Activated naive CD8-positive, alpha-beta T cell (primary cell): ENCODE results near the gene NCBP2.

Experiments used
- H3K27ac Mint-ChIP-seq: one replicate; pipeline ENCODE4 v1.8.0; 2021; ENCODE audit warnings: mixed read lengths
- H3K27me3 Mint-ChIP-seq: one replicate; pipeline ENCODE4 v1.8.0; 2021; ENCODE audit warnings: mixed read lengths
- H3K36me3 Mint-ChIP-seq: one replicate; pipeline ENCODE4 v1.8.0; 2021; ENCODE audit warnings: mixed read lengths
- H3K4me1 Mint-ChIP-seq: one replicate; pipeline ENCODE4 v1.8.0; 2021; ENCODE audit warnings: low read depth, mixed read lengths
- H3K4me3 Mint-ChIP-seq: one replicate; pipeline ENCODE4 v1.8.0; 2021; ENCODE audit warnings: mild to moderate bottlenecking, mixed read lengths
- H3K9me3 Mint-ChIP-seq: one replicate; pipeline ENCODE4 v1.8.0; 2021; ENCODE audit warnings: low read depth, mixed read lengths

The NCBP2 gene

GRCh38 chr3:196932600-196932999, 9.7 kb downstream of the NCBP2 start:
- H3K4me1 Mint-ChIP-seq, result peaks cover 3% of the 10 kb centered on the region
- no peaks in the 10 kb centered on the region for H3K27me3 Mint-ChIP-seq
- no peak overlapping the region for H3K4me3 Mint-ChIP-seq
- no peaks in the 10 kb centered on the region for H3K9me3 Mint-ChIP-seq
- H3K36me3 Mint-ChIP-seq, result peaks cover 2% of the 10 kb centered on the region
- H3K27ac Mint-ChIP-seq, result peak overlapping the region; percentile 58

GRCh38 chr3:196931828-196932587, 10.3 kb downstream of the NCBP2 start:
- no peak overlapping the region for H3K4me3 Mint-ChIP-seq
- H3K36me3 Mint-ChIP-seq, result peaks cover 2% of the 10 kb centered on the region
- no peaks in the 10 kb centered on the region for H3K9me3 Mint-ChIP-seq
- peak overlapping the region; percentile 58 for H3K27ac Mint-ChIP-seq
- peaks cover 3% of the 10 kb centered on the region for H3K4me1 Mint-ChIP-seq
- H3K27me3 Mint-ChIP-seq, result no peaks in the 10 kb centered on the region

- Mint-ChIP-seq H3K4me1 (peaks cover 3% of the 10 kb centered on the region), H3K27ac (peak overlapping the region; percentile 7), H3K4me3 (no peak overlapping the region), H3K27me3 (no peaks in the 10 kb centered on the region), H3K9me3 (no peaks in the 10 kb centered on the region), H3K36me3 (peaks cover 2% of the 10 kb centered on the region)
Measured at GRCh38 chr3:196931157-196931556, 11.2 kb downstream of the NCBP2 start.

GRCh38 chr3:196927571-196928453, 14.5 kb downstream of the NCBP2 start:
- no peak overlapping the region for H3K4me3 Mint-ChIP-seq
- H3K27ac Mint-ChIP-seq, result no peak overlapping the region

GRCh38 chr3:196920733-196921132, 21.6 kb downstream of the NCBP2 start:
- Mint-ChIP-seq H3K27ac (no peak overlapping the region), H3K36me3 (peaks cover 7% of the 10 kb centered on the region), H3K4me1 (no peaks in the 10 kb centered on the region), H3K9me3 (no peaks in the 10 kb centered on the region), H3K4me3 (no peak overlapping the region), H3K27me3 (no peaks in the 10 kb centered on the region)

More at GRCh38 chr3:196927571-196928453, 14.5 kb downstream of the NCBP2 start:
- Mint-ChIP-seq H3K27me3 (no peaks in the 10 kb centered on the region), H3K4me1 (peaks cover 3% of the 10 kb centered on the region), H3K9me3 (no peaks in the 10 kb centered on the region), H3K36me3 (peaks cover 2% of the 10 kb centered on the region)

GRCh38 chr3:196918968-196919367, 23.4 kb downstream of the NCBP2 start:
- H3K4me1 Mint-ChIP-seq, result no peaks in the 10 kb centered on the region
- no peak overlapping the region for H3K4me3 Mint-ChIP-seq
- H3K9me3 Mint-ChIP-seq, result no peaks in the 10 kb centered on the region
- peaks cover 18% of the 10 kb centered on the region for H3K36me3 Mint-ChIP-seq
- H3K27me3 Mint-ChIP-seq, result no peaks in the 10 kb centered on the region
- no peak overlapping the region for H3K27ac Mint-ChIP-seq

- Mint-ChIP-seq H3K27ac (no peak overlapping the region), H3K4me1 (no peaks in the 10 kb centered on the region), H3K9me3 (no peaks in the 10 kb centered on the region), H3K27me3 (no peaks in the 10 kb centered on the region), H3K36me3 (peaks cover 18% of the 10 kb centered on the region), H3K4me3 (no peak overlapping the region)
Measured at GRCh38 chr3:196916995-196917394, 25.3 kb downstream of the NCBP2 start.

GRCh38 chr3:196916221-196916620, 26.1 kb downstream of the NCBP2 start:
- Mint-ChIP-seq H3K4me3 (no peak overlapping the region), H3K36me3 (peaks cover 18% of the 10 kb centered on the region), H3K9me3 (no peaks in the 10 kb centered on the region), H3K27me3 (no peaks in the 10 kb centered on the region), H3K27ac (no peak overlapping the region), H3K4me1 (no peaks in the 10 kb centered on the region)

- H3K36me3 Mint-ChIP-seq, result peaks cover 18% of the 10 kb centered on the region
- no peak overlapping the region for H3K27ac Mint-ChIP-seq
- H3K27me3 Mint-ChIP-seq, result no peaks in the 10 kb centered on the region
- H3K9me3 Mint-ChIP-seq, result no peaks in the 10 kb centered on the region
- H3K4me3 Mint-ChIP-seq, result no peak overlapping the region
- no peaks in the 10 kb centered on the region for H3K4me1 Mint-ChIP-seq
Measured at GRCh38 chr3:196915375-196915774, 27.0 kb downstream of the NCBP2 start.

- Mint-ChIP-seq H3K9me3 (no peaks in the 10 kb centered on the region), H3K4me1 (no peaks in the 10 kb centered on the region), H3K36me3 (peaks cover 18% of the 10 kb centered on the region), H3K4me3 (no peak overlapping the region), H3K27me3 (no peaks in the 10 kb centered on the region), H3K27ac (no peak overlapping the region)
Measured at GRCh38 chr3:196914866-196915265, 27.5 kb downstream of the NCBP2 start.

GRCh38 chr3:196903740-196904139, 38.6 kb downstream of the NCBP2 start:
- no peaks in the 10 kb centered on the region for H3K27me3 Mint-ChIP-seq
- H3K36me3 Mint-ChIP-seq, result peaks cover 12% of the 10 kb centered on the region
- H3K9me3 Mint-ChIP-seq, result no peaks in the 10 kb centered on the region
- no peaks in the 10 kb centered on the region for H3K4me1 Mint-ChIP-seq
- no peak overlapping the region for H3K27ac Mint-ChIP-seq
- H3K4me3 Mint-ChIP-seq, result no peak overlapping the region

- H3K9me3 Mint-ChIP-seq, result no peaks in the 10 kb centered on the region
- H3K27ac Mint-ChIP-seq, result no peak overlapping the region
- H3K36me3 Mint-ChIP-seq, result peaks cover 9% of the 10 kb centered on the region
- H3K4me3 Mint-ChIP-seq, result no peak overlapping the region
- H3K4me1 Mint-ChIP-seq, result no peaks in the 10 kb centered on the region
- H3K27me3 Mint-ChIP-seq, result no peaks in the 10 kb centered on the region
Measured at GRCh38 chr3:196902296-196902695, 40.0 kb downstream of the NCBP2 start.

GRCh38 chr3:196901768-196902167, 40.6 kb downstream of the NCBP2 start:
- H3K4me3 Mint-ChIP-seq, result no peak overlapping the region
- H3K36me3 Mint-ChIP-seq, result peaks cover 7% of the 10 kb centered on the region
- H3K9me3 Mint-ChIP-seq, result no peaks in the 10 kb centered on the region
- H3K27me3 Mint-ChIP-seq, result no peaks in the 10 kb centered on the region
- H3K4me1 Mint-ChIP-seq, result no peaks in the 10 kb centered on the region
- H3K27ac Mint-ChIP-seq, result no peak overlapping the region

GRCh38 chr3:196896229-196896628, 46.1 kb downstream of the NCBP2 start:
- H3K27me3 Mint-ChIP-seq, result no peaks in the 10 kb centered on the region
- H3K36me3 Mint-ChIP-seq, result no peaks in the 10 kb centered on the region
- H3K4me1 Mint-ChIP-seq, result peaks cover 10% of the 10 kb centered on the region
- H3K9me3 Mint-ChIP-seq, result no peaks in the 10 kb centered on the region
- H3K27ac Mint-ChIP-seq, result no peak overlapping the region
- H3K4me3 Mint-ChIP-seq, result no peak overlapping the region

GRCh38 chr3:196894557-196895295, 47.6 kb downstream of the NCBP2 start:
- no peaks in the 10 kb centered on the region for H3K27me3 Mint-ChIP-seq
- no peaks in the 10 kb centered on the region for H3K9me3 Mint-ChIP-seq
- H3K27ac Mint-ChIP-seq, result no peak overlapping the region
- H3K4me3 Mint-ChIP-seq, result no peak overlapping the region
- peaks cover 22% of the 10 kb centered on the region for H3K4me1 Mint-ChIP-seq
- H3K36me3 Mint-ChIP-seq, result peaks cover under 1% of the 10 kb centered on the region
